GM15510 (cell line): ENCODE measurements around the gene SMIM14.
A peak's percentile ranks its signal among the peaks of the same experiment; 100 is the strongest.

Experiments
- POLR2A ChIP-seq: IDR thresholded peaks from 3 replicates; pipeline ENCODE4 v1.6.1; 2011; ENCODE audit warnings: borderline replicate concordance; ENCODE audit not compliant: insufficient read length; ENCODE audit errors: extremely low read depth

Gene SMIM14

DNA sequence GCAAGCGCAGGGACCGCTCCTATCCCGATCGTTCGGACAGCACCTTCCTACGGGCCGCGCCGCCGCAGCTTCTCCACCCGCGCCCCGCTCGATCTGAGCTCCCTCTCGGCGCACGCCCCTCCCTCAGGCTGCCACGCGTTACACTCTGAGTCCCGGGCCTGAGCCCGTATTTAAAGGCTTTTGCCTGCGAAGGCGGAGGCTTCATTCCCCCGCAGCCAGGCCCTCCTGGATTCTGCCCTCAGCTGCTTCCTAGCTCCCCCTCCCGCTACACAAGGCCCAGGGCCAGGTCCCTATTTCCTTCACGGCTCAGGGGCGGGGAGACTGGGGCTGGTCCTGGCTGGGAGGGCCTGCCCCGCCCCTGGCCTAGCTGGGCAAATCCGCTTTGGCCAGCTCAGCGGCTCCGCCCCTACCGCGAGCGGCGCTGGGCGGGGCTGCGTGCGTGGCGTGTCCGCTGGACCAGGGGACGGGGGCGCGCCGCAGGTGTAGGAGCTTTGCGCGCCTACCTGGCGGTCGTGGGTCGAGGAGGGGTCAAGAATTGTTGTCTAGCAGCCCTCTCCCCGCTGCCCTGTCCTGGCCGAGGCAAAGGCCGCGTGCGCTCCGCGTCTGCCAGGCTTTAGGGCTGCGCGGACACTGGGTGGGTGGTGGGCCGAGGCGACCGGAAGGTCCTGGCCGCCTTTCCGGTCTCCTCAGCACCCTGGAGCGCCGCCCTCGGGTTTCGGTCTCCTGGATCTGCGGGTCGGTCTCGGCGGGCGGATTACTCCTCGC, 111.2 kb downstream of the SMIM14 start, which contains the start of gene UGDH:
Gene UGDH, minus strand, starts transcription at position 144 of the 765 bp plus-strand sequence. CDS start 5,927 bp downstream, outside the sequence.
- peak; percentile 92 for TF ChIP-seq POLR2A

DNA sequence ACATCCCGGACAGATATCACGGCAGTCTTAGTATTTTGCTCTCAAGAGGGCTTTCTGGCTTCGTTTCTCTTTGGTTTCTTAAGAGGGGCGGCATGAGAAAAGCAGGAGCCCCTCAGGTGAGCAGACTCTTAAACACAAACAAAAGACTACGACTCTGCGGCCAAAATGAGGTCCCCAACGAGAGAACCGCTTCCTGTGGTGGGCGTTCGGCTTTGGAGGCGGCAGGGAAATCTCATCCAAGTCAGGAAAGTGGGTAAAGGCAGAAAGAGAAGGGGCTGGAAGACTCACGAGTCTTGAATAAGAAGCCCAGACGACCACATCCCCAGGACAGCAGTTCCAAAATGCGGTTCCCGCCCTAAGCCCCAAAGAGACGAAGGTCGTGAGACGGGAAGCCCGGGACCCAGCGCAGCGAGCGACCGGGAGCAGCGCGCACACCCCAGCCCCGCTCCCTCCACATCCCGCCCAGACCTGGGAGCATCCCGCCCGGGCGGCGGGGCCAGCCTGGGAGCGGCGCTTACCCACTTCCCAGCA, 111.8 kb downstream of the SMIM14 start:
- no peak for TF ChIP-seq POLR2A

DNA sequence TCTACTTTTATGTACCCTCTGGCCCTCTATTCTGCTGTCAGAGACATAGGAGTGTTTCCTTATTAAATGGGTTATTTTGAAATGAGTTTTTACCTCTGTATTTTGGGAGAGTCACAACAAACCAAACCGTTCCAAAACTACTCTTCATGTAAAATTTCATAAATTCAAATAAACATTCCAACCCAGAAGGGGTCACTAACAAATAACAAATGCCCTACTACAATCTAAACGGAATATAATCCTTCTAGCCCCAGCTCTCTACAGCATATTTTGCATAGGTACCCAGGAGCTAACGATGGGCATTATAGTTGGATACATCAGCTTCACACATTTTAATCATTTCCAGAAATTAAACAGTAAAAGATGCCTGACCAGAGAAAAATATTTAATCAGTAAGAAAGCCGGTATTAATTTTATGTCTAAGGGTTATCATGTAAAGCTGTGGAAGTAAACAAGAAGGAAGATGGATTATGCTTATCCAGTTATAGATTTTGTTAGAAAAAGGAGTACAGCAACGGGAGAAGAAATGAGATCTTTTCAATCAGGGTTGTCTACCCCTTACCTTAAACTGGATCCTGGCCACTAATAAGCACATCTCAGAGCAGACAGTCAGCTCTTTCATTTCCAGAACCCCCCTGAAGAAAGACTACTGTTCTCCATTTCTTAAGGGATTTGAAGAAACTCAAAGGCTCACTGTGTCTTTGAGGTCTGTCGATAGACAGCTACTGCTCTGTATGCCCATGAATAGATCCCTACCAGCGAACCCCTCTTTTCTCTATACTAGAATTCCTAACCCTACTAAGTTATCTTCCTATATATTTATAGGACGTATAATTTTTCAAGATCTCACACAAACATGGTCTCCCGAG, 112.6 kb downstream of the SMIM14 start:
- TF ChIP-seq POLR2A = no peak

DNA sequence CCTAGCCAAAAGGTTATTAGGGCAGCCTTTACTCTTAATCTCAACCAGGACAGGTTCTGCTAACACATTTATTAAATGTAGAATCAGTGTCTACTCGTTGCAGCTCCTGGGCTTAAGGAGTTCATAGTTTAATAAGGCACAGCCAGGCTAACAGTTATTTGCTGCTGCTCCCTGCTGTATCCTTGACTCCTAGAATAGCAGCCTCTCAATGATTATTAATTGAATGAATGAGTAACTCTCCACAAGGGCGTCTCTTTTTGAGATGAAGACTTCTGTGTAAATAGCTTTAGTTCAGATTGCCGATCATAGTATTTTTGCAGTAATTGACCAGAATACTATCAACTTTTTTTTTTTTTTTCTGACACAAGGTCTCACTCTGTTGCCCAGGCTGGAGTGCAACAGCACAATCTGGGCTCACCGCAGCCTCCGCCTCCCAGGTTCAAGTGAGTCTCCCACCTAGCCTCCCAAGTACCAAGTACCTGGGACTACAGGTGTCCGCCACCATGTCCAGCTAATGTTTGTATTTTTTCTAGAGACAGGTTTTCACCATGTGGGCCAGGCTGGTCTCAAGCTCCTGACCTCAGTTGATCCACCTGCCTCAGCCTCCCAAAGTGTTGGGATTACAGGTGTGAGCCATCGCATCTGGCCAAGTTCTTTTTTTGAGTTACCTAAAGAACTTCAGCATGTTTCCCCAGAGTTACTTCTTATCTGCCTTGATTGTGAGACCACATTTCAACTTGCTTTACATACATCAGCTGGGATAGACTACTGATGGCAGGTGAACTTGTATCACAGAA, 114.3 kb downstream of the SMIM14 start:
- TF ChIP-seq POLR2A = no peak

DNA sequence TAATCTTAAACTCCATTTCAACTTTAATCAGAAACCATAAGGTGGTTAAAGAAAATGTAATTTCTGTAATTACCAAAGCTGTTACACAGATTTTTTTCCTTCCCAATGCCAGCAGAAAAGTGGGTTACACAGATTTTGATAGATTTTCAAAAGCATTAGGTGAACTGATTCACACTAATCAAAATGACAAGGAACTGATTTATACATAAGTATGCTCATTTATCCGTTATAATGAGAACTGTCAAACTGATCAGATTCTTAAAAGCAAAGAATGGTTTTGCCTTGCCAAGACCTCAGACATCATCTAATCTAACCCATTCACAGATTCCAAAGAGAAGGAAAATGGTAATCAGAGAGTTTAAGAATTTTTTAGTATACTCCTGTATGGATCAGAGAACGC, 116.6 kb downstream of the SMIM14 start:
- no peak for TF ChIP-seq POLR2A

DNA sequence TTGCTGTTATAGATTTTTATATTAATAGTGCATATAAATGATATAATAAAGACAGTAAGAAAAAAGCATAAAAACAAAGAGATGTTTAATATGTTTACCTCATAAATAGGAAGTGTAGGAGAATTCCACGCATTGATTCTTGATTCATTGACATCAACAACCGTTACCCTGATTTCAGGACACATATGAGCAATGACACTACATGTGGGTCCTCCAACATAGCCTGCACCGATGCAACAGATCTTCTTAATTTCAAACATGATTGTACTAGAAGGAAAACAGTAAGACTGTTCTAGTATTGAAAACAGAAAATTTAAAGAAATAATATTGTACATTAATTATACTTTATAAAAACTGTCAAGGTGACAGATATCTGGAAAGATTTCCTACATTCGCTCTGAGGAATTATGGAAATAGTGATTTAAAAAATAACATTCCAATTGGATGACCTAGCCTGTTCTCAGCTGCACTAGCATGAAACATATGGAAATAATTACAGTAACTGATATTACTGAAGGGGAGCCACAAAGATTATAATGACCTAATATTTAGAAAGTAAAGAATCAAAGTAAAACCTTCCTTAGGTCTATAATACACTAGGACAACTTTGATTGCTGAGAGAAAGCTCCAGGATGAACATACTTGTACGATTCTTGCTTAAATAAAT, 117.3 kb downstream of the SMIM14 start:
- no peak for TF ChIP-seq POLR2A

DNA sequence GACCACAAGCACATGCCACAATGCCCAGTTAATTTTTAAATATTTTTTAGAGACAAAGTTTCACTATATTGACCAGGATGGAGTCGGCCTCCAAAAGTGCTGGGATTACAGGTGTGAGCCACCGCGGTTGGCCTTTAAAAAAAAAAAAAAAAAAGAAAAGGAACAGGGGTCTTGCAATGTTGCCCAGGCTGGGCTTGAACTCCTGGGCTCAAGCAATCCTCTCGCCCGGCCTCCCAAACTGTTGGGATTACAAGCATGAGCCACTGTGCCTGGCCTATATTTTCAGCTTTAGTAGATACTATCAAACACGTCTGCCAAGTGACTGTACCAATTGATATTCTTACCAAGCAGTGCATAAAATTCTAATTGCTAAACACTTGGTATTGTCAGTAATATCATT, 120.2 kb downstream of the SMIM14 start:
- no peak for TF ChIP-seq POLR2A

DNA sequence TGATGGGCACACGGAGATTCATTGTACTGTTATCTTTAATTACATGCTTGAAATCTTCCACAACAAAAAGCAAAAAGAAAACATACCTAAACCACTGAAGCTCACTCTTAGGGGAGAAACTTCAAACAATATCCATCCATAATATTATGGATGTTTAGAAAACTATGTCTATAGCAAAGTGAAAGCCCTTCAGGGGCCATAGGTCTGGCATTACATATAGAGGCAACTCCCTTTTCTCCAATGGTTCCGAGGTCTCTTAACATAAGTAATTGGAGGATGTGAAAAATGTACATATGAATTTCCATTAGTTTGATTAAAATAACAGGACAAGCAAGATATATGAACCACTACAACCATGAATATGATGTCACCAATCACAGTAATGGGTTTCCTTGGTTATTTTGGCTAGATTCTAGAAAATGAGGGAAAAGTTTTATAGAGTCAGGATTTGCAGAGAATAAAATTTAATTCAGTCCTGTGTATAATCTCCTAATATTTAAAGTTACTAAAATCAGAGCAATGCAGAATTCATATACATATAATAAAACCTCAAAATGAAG, 122.2 kb downstream of the SMIM14 start:
- no peak for TF ChIP-seq POLR2A

DNA sequence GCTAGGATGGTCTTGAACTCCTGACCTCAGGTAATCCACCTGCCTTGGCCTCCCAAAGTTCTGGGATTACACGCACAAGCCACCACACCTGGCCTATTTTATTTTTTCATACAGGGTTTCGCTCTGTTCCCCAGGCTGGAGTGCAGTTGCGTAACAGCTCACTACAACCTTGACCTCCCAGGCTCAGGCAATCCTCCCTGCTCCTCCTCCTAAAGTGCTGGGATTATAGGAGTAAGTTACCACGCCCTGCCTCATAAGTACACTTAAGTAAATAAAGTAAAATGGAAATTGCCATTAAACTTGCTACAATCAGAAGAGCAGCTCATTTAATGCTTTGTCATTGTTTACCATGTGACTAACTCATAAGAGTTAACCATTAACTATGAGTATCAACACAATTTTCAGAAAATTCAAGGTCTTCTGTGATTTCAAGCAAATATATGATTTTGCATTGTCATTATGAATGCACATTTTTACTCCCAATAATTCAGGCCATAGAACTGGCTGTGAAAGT, 123.7 kb downstream of the SMIM14 start:
- TF ChIP-seq POLR2A = no peak

DNA sequence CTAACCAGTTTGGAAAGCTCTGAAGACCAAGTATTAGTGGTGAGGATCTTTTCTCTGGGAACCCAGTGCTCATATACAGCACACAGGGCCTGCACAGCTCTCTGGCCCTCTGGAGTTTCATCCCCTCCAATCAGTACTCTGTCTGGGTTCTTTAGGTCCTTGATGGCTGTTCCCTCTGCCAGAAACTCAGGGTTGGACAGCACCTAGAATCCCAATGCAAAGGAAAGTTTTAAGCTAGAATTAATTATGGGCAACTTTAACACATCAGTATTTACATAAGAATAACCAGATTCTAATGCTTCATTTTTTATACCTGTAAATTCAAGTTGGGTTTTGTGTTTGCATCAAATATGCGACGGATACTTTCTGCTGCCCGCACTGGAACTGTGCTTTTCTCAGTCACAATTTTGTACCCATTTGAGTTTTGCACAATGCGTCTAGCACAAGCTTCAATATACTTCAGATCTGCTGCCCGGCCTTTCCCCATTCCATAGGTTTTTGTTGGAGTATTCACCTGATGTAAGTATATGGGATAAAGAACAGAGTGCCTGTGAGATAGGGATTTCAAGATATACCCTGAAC, 128.2 kb downstream of the SMIM14 start:
- TF ChIP-seq POLR2A = no peak

DNA sequence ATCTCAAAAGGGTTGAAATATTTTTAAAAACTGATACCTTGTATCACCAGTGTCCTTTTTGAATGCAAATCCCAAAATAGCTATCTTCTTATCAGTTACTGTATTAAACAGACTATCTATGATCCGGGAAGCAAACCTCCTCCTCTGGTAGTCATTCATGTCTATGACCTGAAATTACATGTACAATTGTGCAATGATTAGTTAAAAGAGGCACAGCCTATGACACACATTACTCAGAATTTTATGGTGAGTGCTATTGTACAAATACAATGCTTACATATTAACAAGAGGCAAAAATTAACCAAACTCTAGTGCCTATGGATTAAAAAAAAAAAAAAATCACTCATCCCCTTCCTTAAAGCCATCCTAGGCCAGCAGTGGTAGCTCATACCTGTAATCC, 133.1 kb downstream of the SMIM14 start:
- TF ChIP-seq POLR2A = no peak

DNA sequence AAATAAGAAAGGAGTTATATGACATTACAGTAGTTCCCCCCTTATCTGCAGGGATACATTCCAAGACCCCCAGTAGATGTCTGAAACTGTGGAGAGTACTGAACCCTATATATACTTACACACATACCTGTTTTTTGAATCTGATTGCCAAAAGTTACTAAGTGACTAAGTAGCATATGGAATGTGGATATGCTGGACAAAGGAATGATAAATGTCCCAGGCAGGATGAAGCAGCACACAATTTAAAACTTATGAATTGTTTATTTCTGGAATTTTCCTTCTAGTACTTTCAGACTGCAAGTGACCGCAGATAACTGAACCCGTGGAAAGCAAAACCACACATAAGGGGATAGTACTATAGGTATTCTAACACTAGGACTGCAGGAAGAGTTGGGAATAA, 134.1 kb downstream of the SMIM14 start:
- no peak for TF ChIP-seq POLR2A

DNA sequence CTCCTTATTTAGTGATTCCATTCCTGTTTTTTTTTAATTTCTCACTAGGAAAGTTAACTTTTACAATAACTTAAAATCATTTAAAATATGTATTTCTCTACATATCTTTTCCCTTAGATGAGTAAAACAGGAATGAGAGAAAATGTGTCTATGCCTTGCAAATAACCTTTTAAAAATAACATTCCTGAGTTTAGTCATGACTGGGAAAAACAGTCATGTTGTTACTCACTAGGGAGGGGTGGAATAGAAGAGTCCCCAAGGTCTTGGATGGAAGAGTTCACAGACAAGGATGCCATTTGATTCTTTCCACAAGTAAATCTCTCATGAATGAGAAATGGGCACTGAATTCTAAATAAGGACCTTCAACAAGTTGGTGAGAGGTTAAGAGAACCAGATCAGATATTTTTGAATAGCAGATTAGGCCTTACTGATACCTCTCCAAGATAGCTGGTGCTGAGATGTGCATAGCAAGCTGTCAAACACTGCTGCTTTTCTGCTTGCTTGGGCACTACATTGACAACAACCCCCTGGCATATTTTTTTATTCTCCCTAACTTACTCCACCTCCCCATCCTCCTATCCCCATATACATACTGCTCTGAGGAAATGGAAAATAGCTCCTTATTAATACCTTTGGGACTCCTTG, 136.5 kb downstream of the SMIM14 start:
- no peak for TF ChIP-seq POLR2A
